Suppressor macrophage treated with lipopolysaccharide for 1 hour (primary cell): ENCODE measurements around the gene RIOX2.
A peak's percentile ranks its signal among the peaks of the same experiment; 100 is the strongest.

ENCODE experiments used
- DNase-seq, 3 donors: peaks; one replicate each; pipeline ENCODE4 v3.0.0-alpha.2; 2020 to 2022

Gene RIOX2

DNA sequence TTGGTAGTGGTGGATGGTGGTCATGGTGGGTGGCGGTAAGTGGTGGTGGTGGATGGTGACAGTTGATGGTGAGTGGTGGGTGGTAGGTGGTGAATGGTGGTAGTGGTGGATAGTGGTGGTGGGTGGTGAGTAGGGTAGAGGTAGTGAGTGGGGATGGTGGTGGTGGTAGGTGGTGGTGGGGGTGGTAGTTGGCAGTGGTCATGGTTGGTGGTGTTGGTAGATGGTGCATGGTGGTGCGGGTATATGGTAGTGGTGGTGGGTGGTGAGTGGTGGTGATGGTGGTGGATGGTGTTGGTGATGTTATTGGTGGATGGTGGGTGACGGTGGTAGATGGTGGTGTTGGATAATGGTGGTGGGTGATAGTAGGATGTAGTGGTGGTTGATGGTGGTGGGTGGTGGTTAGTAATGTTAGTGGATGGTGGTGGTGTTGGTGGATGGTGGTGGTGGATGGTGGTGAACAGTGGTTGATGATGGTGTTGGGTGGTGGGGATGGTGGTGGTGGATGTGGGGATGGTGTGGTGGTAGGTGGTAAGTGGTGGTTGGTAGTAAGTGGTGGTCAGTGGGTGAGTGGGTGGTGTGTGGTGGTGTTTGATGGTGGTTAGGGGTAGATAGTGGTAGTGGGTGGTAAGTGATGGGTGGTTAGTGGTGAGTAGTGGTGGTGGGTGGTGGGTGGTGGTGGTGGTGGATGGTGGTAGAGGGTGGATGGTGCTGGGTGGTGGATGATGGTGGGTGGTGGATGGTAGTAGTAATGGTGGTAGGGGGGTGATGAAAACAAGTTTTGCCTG lies 16.7 kb upstream of the RIOX2 start:
- DNase-seq: no peak

DNA sequence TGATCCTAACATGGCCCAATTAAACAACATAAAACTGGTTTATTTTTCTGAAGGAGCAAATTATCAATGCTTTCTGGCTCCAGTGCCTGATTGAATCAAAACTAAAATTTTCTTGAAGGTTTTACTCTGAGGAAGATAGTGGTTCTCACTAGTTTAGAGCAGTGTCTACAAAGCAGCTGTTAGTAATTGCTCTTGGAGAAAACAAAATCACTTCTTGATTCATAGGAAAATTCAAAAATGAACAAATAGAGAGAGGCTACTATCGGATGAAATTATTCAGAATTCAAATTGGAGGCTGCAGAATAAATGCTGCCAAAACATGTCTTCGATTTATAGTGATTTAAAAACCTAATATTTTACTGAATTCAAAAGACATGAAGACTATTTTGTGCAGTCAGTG lies 15.1 kb upstream of the RIOX2 start:
- no peak for DNase-seq

DNA sequence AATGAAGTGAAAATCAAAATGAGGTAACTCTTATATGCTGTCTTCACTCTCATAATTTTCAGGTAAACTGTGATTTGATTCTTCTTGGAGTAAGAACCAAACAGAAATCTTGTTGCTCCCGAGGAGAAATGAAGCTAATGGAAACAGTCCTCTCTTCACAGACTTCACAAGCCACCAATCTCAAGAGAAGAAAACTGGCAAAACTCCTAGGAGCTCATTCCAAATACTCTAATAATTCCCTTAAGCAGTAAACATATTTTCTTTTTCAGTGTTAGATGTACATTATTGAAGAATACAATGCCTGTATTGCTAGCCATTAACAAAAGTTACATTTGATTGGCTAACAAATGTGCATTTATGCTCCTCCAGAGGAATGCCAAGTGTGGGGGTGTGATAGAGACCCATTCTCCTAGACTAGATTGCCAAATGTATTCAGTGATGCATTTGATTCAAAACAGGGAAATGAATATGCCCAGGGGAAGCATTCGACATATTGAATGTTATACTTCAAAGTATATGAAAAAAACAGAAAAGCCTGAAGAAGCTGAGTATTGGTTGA lies 11.8 kb upstream of the RIOX2 start:
- no peak for DNase-seq

DNA sequence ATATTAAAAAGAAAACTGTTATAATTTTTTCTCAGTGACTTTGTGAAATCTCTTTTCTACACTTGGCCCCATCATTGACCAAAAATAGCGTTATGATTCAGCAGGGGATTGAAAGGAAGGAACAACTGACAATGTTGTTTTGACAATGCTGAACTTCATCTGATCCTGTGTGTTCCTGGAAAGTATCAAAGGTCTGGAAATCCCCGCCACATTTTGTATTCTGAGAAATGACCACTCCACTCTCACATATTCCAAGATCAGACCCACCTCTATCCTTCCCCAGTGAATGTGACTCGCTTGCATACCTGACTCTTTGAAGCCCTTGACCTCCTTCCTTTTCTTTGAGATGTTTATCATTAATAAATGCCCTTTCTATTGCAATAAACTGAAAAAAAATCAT lies 9.7 kb upstream of the RIOX2 start:
- peak; percentile 22 to 62 (median 34) for DNase-seq

DNA sequence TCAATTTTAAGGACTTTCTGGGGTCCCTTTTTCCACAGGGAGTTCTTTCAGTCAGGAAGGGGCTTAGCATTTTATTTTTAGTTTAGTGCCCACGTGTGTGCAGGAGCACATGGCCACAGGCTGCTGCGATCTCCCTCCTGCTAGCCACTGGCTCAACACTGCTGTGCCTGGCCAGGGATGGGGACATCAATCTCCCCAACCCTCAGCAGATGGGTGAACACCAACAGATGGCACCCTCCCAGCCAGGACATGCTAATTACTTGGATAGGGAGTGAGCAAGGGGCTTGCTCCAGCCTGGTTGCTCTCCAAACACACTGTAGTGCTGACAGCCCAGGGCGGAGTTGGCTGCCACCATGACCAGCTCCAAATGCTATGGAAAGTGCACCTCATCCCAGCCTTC lies 7.4 kb upstream of the RIOX2 start:
- DNase-seq: no peak

DNA sequence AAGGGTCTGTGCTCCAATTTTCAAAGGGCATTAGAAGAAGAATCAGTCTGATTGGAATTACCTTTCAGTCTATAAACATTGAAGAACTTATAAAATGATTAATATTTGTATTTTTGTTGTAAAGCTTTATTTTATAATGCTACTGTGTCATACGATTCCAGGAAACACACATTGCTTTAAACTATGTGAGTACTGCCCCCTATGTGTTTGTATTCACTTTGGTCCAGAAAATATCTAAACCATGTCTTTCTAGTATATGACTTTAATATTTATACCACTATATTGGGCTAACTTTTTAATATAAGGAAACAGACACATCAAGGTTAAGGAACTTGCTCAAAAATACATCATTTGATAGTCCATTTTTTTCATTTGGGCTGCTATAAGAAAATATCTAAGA lies 3.2 kb upstream of the RIOX2 start:
- no peak for DNase-seq

DNA sequence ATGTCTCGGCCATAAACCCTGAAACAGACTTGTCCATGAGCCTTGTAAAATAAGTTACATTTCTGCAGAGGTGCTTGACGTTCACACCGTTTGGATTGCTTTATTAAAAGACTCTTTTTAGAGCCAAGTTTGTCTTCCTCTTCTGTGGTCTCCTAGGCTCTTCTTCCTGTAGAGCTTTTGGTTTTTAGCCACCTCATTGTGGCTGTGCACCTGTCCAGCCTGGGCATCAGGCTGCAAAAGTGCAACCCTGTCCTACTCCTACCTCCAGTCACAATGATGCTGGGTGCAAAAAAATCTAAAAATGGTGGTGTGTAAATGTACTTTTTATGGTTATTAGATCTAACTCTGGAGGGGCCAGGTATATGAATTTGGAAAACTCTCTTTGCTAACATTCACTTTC lies 2.8 kb upstream of the RIOX2 start:
- DNase-seq: no peak

DNA sequence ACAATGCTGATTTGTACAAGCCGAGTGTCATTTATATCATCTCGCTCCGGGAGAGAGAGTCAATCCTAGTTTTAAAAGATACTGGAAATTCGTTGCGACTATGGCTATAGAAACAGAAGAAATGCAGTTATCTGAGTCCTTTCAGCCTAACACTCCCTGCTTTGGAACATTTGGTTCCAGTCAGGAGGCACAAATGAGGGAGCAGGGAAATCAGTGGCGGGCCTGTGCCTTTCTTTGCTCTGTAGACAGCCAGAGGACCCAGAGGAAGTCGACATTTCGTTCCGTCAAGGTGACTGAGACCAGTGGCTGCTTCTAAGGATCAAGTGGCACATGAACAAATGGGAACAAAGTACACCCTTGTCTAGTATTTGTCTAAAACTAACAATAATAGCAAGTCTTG lies 745 bp upstream of the RIOX2 start:
- DNase-seq: no peak

DNA sequence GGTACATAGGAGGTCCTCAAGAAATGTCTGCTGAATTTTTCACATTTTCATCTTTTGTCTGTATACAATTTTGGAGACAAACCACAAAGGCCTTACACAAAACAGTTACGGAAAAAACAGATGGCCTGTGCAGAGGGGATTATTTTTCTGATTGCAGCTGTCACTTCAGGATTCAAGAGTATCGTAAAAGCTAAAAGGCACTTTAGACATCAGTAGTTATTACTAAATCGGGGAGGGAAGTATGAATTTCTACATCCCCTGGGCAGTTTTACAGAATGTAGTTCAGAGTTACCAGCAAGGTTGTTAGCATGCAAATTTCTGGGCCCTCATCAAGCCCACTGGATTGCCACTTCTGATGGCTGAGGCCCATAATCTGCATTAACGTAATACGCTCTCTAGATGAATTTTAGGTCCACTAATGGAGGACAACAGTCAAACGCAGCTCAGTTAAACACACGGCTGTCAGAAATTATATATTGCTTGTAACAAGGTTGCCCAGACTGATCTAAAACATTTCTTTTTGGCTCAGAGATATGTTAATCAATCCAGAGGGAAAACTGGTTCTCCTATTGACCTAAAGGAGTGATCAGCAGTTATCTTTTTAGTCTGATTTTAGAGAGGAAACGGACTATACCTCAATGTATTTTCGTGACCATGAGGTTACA lies 1.1 kb downstream of the RIOX2 start:
- no peak for DNase-seq

DNA sequence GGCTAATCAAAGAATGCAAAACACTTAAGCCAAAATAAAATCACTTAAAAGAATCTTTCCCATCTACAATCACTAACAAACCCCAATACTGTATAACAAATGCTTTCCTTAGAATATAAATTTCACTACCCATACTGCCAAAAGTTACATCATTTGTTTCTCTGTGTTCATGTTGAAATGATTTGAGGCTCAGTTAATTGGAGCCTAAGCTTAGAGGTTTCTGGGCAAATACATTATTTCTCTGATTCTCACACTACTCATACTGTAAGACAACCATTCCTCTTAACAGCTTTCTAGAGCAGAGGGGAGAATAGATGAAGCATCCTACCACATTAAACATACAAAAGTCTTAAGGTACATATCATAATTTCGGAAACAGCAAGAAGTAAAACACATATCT lies 2.1 kb downstream of the RIOX2 start:
- no peak for DNase-seq

DNA sequence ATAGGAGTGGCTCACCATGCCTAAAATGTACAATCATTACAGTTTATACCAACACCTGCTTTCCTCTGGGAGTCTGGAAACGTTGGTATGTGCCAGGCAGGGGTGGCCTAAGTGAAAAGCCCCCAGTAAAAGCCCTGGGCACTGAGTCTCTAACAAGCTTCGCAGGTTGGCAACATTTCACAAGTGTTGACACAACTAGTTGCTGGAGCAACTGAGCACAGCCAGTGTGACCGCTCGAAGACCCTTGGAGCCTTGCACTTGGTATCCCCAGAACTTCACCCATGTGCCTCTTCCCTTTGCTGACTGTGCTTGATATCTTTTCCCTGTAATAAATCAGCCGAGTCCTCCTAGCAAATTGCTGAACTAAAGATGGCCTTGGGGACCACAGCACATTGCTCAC lies 2.7 kb downstream of the RIOX2 start:
- DNase-seq: no peak

DNA sequence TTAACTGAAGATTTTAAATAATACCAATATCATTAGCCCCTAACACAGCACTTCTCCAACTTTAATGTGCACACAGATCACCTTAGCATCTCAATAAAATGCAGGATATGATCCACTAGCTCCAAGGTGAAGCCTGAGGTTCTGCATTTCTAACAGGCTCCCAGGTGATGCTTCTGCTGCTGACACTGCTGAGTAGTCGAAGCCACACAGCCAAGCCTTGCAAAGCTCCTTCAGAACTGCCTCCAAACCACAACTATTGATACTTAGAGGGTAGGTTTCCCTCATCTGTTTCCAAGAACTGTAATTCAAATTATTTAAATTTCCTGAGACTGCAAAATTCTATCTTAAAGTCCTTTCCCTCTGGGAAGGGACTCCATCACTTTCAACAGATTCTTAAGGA lies 3.9 kb downstream of the RIOX2 start:
- DNase-seq: no peak

DNA sequence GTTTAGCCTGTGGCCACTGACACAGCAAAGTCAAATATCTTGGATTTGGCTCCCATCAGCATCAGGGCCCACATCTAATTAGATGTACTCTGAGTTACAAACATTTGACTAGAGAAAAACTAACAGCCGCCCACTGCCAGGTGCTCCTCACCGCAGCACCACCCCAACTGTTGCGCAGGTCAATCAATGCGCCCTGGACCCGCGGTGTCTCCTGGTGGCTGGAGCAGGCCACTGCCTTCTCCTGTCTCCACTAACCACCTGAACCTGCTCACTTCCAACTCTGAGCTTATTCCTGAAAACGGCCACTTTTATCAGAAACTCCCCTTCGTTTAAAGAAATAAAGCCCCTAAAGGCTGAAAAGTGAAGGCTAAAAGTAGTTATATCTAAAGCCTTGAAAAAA lies 4.3 kb downstream of the RIOX2 start:
- no peak for DNase-seq

DNA sequence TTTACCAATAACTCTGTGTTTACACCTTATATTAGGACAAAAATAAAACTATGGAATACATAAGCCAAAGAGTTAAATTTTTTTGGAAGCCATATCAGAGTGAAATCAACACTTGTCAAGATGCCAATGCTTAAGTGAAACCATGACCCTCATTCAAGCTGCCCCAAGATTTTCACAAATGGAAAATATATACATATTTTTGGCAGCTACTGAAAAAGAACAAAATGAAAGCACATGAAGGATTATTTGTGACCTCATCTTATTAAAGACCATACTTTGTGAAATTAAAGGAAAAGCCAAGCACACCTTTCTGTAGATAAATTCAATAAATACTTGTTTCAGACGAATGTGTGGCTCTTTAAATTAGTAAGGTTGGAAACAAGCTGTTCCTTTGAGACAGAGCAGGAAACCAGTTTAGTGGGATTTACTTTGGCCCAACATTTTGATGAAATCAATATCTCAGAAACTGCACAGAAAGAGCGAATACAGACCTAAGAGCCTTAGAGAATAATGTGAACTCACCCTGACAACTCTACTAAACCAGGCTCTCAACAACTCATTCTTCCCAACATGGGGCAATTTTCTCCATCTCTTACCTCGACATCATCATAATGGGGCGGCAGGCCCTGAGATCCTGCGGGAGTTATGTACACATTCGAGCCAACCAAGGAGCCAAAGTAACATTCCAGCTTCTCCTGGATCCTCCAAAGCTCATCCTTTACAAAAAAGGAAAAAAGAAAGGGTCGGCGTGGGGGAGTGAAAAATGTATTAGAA lies 11.1 kb downstream of the RIOX2 start:
- no peak for DNase-seq

DNA sequence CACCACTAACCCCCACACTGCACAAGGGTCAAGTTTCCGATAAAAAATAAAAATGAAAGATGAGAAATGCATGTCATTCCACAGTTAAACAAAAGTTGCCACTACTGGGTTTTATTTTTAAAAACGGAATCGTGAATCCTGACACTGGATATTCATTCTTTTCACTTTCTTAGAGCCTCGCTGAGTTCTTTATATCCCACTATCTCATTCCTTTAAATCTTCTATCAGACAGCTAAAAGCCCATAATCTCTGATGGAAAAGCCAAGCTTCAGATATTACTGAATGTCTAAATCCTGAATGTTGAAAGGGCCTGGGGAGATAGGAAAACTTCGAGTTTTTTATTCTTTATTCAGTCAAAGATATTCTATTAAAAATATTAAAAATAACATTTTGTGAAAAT lies 11.7 kb downstream of the RIOX2 start:
- DNase-seq: no peak

DNA sequence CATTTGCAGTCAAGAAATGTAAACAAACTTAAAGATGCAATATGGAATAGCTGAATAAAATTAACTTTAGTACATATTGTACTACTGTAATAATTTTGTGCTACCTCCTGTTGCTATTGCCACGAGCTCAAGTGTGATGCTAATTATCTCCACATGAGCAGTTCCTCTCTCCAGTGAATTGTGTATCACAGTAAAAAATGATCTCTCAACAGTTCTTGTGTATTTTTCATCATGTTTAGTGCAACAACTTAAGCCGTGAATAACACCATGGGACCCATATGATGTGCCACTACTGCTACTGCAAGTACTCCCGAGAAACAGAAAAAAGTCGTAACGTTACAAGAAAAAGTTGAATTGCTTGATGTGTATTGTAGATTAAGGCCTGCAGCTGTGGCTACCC lies 12.4 kb downstream of the RIOX2 start:
- no peak for DNase-seq

DNA sequence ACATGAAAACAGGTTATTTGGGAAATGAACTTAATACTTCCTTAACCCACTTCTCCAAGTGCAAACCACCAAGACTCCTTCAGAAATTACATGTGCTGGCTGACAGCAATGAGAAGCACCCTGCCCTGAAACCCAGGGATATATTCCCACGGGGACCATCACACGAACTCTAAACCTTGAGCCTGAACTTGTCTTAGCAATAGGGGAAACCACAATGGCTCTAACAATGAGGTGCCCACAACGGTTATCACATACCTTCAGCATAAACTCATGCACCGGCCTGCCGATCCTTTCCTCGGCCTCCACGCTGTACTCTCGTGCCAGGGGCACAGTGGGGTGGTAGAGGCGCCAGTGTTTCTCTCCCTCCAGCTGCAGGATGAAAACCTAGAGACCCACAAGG lies 13.4 kb downstream of the RIOX2 start:
- no peak for DNase-seq

DNA sequence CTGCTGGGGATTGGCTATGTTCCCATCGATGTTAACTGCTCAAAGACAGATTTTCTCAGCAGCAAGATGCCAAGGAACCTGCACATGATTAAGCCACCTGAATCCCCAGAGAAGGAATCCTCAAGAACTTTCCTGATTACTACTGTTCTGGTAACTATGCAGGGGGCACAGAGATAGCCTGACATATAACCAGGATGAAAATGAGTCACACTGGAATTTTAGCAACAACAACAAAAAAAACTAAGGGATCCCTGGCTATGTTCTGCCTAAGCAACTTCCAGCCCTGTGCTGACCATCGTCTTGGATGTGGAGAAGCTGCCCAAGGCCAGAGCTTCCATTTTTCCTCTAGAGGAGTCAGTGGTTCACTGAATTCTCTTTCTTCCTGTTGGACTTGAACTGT lies 13.8 kb downstream of the RIOX2 start:
- no peak for DNase-seq

DNA sequence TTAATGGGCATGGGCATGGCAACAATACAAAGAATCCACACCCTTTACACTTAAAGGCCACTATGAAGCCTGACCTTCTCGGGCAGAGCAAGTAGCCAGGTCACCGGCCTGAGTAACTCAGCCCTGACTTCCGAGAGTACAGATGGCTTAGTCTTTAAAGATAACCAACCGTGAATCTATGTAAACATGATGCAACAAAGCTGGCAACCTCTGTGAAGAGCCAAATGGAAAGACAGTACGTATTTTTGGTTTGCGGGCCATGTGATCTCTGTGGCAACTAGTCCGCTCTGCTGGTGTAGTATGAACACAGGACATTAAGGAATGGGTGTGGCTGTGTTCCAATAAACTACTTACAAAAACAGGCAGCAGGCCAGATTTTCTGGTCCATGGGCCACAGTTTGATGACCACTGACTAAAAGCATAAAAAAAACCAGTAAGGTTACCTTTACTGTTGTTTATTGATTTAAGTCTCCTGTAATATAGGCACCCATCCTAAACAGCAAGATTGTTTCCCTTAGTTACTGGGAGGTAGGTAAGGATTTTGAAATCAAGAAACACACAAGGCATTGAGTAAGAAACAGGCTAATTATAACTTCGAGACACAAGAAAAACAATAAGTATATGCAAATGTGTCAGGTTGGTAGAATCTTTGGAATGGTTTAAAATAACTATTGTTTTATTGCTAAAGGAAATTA lies 14.5 kb downstream of the RIOX2 start:
- no peak for DNase-seq

DNA sequence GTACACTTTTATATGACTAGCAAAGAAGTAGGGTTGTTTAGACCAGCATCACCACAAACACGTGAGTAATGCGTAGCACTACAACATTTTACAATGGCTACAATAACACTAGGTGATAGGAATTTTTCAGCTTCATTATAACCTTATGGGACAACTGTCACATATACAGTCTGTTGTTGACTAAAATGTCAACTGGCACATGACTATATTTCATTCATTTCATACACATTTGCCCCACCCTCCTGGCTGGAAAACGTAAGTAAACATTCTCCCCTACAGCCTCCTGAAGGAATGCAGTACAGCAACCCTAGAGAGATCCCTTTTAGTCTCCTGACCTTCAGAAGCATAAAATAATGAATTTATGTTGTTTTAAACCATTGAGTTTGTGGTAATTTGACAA lies 16.2 kb downstream of the RIOX2 start:
- DNase-seq: no peak

DNA sequence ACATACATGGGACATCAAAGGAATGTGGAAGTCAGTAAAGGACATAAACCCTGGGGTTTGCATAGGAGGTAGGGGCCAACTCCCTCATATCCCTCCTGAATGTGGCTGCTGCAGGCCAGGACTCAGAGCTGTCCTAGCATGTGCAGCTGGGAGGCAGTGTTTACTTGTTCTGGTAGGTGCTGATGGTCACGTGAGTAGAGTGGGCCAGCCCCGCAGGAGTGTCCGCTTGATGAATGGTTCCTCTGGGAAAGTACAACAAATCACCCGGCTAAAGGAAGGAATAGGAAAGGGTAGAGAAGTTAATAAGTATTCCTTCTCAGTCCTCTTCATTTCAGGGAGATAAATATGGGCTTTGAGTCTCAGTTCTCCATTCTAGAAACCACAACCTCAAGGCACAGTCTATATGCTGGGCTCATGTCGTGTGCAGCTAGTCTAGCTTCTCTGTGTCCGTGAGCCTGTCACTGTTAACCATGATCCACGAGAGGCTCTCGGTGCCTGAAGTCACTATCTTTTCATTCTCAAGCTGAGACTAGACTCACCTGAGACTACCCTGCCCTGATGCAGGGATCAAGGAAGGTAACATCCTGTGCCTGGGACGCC lies 17.9 kb downstream of the RIOX2 start:
- DNase-seq: peak; percentile 57 to 63 (median 59)

DNA sequence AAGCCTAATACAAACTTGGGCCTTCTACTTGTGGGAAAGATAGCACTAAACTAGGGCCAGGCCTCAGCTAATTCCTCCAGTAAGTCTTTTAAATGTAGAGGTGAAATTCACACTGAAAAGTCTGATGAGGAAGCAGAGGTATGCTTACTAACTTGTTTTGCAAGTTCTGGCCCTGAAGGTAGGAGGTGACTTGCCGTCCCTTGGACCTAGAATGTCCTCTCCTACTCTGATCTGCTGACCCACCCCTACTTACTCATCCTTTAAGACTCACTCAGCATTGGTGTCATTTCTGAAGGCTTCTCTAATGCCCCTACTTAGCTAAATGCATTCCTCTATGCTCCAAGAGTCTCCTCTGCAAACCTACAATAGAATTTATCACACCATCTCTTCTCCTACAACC lies 19.4 kb downstream of the RIOX2 start:
- peak; percentile 17 to 46 (median 19) for DNase-seq

DNA sequence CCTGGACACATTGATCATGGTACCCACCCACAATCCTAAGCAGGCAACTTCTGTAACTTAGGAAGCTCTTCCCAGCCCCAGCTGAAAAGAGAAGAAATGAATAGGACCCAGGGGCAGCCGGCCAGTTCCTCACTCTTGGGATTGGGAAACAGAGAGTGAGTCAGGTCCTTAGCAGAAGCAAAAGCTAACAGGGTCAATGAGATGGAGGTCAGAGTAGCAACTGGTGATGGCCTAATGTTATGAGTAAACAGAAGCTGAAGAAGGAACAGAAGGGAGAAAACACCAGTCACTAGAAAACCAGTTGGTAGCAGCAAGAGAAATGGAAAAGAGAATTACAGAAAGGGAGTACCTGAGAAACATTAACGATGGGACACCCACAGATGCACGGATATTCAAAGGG lies 20.0 kb downstream of the RIOX2 start:
- peak; percentile 82 to 88 (median 86) for DNase-seq
